Keratinocyte (primary cell): ENCODE data around the gene MGAT3.

Experiments used
- CTCF ChIP-seq, 3 experiments: IDR thresholded peaks in 1 of 3; conservative IDR thresholded peaks in 1 of 3; optimal IDR thresholded peaks in 1 of 3; 2 replicates in 2 of 3; 3 replicates in 1 of 3; pipeline versions ENCODE3 to v1.5.1; 2011; ENCODE audit warnings: low read length in 3 of 3, mild to moderate bottlenecking in 3 of 3, moderate library complexity in 2 of 3, control low read depth in 1 of 3, inconsistent platforms in 1 of 3; ENCODE audit not compliant: insufficient read depth in 2 of 3; ENCODE audit errors: extremely low read depth in 1 of 3
- EZH2 ChIP-seq: IDR thresholded peaks from one replicate; pipeline ENCODE4 v1.6.1; 2012; ENCODE audit warnings: inconsistent platforms, mild to moderate bottlenecking, low read length, moderate library complexity

DNA sequence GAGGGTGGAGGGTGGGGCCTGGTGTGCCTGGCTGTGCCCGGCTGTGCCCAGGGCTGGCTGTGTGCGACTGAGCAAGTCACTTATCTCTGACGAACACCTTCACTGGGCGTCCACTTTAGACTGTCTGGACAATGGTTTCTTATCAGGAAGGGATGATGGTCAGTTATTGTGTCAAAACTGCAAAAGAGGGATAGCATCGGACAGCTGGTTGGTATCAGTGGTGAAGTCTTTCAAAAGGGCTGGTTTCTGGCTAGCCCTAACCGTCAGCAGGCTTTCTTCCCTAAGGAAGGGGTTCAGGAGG lies 4.1 kb upstream of the MGAT3 start:
- no peak for TF ChIP-seq CTCF (optimal IDR thresholded peaks at IDR 0.05 in 1 of 3, IDR thresholded peaks at IDR 0.05 in 1 of 3, conservative IDR thresholded peaks at IDR 0.05 in 1 of 3; ENCODE audit: extremely low read depth in 1 of 3, insufficient read depth in 2 of 3, low read length in 3 of 3)
- TF ChIP-seq EZH2, result no peak
